HG03196 (cell line): ENCODE data around the gene BSN.
A peak's percentile ranks its signal among the peaks of the same experiment; 100 is the strongest.
"Not testable (repeated sequence)": the region's sequence is repeated elsewhere in the genome, so short reads cannot be mapped to it uniquely, and the experiment has no call there.

Experiments
- ATAC-seq: cut with Tn5 transposase; IDR thresholded peaks from one replicate; pipeline ENCODE4 v1.9.1; 2021; ENCODE audit not compliant: unreplicated experiment

Gene BSN

GRCh38 chr3:49689046-49689907 is 135.0 kb downstream of the BSN start, which contains the start of the genes MST1 and RNF123:
Gene MST1 (minus strand): TSS chr3:49689474. CDS start chr3:49688691, 783 bp downstream.
Gene RNF123 (plus strand): TSS chr3:49689557. CDS start chr3:49691166, 1,609 bp downstream.
- ATAC-seq: peak; percentile 56

- ATAC-seq: not testable (repeated sequence)
Measured at GRCh38 chr3:49689908-49690624, 135.8 kb downstream of the BSN start.

- ATAC-seq: not testable (repeated sequence)
Measured at GRCh38 chr3:49690856-49691255, 136.6 kb downstream of the BSN start.

GRCh38 chr3:49691481-49691880 is 137.2 kb downstream of the BSN start:
- not testable (repeated sequence) for ATAC-seq

GRCh38 chr3:49694409-49695070 is 140.3 kb downstream of the BSN start:
- not testable (repeated sequence) for ATAC-seq

GRCh38 chr3:49695350-49696015 is 141.2 kb downstream of the BSN start:
- not testable (repeated sequence) for ATAC-seq

GRCh38 chr3:49699281-49699979 is 145.2 kb downstream of the BSN start:
- no peak for ATAC-seq

- no peak for ATAC-seq
Measured at GRCh38 chr3:49700014-49700413, 145.7 kb downstream of the BSN start.

GRCh38 chr3:49700453-49701128 is 146.3 kb downstream of the BSN start:
- no peak for ATAC-seq

- no peak for ATAC-seq
Measured at GRCh38 chr3:49701388-49702077, 147.3 kb downstream of the BSN start.

GRCh38 chr3:49702672-49703071 is 148.4 kb downstream of the BSN start:
- ATAC-seq: no peak

GRCh38 chr3:49703443-49703927 is 149.2 kb downstream of the BSN start:
- ATAC-seq: peak; percentile 57

- no peak for ATAC-seq
Measured at GRCh38 chr3:49703956-49704355, 149.7 kb downstream of the BSN start.

- ATAC-seq: no peak
Measured at GRCh38 chr3:49704629-49705028, 150.4 kb downstream of the BSN start.

- no peak for ATAC-seq
Measured at GRCh38 chr3:49705390-49705960, 151.2 kb downstream of the BSN start.

- no peak for ATAC-seq
Measured at GRCh38 chr3:49706456-49707112, 152.3 kb downstream of the BSN start.

- ATAC-seq: no peak
Measured at GRCh38 chr3:49707113-49707480, 152.8 kb downstream of the BSN start.

- ATAC-seq: no peak
Measured at GRCh38 chr3:49709852-49710251, 155.6 kb downstream of the BSN start.
